Left ventricle myocardium inferior (tissue), 1 donor: ENCODE results near the gene HAPSTR1. TPM values are rescaled to one million over a fixed set of nuclear protein-coding genes. Genes with fewer than 3 reads are reported as not detected.
A peak's percentile ranks its signal among the peaks of the same experiment; 100 is the strongest.

Source experiments
- DNase-seq: peaks from one replicate; pipeline ENCODE4 v3.0.0-alpha.2; 2020
- H3K27ac ChIP-seq: fragments of 200-600 bp; replicated peaks from 2 replicates; pipeline ENCODE4 v1.8.0; 2021
- H3K27me3 ChIP-seq: fragments of 200-600 bp; 2 replicates; pipeline ENCODE4 v1.8.0; 2021; ENCODE audit warnings: low read depth
- H3K36me3 ChIP-seq: fragments of 200-600 bp; 2 replicates; pipeline ENCODE4 v1.8.0; 2021
- H3K4me1 ChIP-seq: fragments of 200-600 bp; 2 replicates; pipeline ENCODE4 v1.8.0; 2021
- H3K4me3 ChIP-seq: fragments of 200-600 bp; 2 replicates; pipeline ENCODE4 v1.8.0; 2021; ENCODE audit warnings: mild to moderate bottlenecking, moderate library complexity
- H3K9me3 ChIP-seq: fragments of 200-600 bp; replicated peaks from 2 replicates; pipeline ENCODE4 v1.8.0; 2021
- CTCF ChIP-seq: fragments of 200-600 bp; IDR thresholded peaks from 2 replicates; pipeline ENCODE4 v1.8.0; 2021; ENCODE audit warnings: antibody characterized with exemption, mild to moderate bottlenecking, borderline replicate concordance
- intact Hi-C: fragments of 100-400 bp; cut with micrococcal nuclease; formaldehyde crosslinking; loops from one replicate; pipeline ENCODE4 v1.11.0; 2022
- total RNA-seq: library from RNA; stranded (reverse); fragmentation: NEBNext Ultra II Directional; extraction: Animal tissue kit (Norgen Biotek cat#: 25700); gene quantifications from one replicate; pipeline ENCODE4 v1.2.1, GENCODE V29; 2021
- donor health status: DM: no; HTN: yes; CAD: no; lungs with severe emphysema.

HAPSTR1 gene
- total RNA-seq, 1 donor from 2014 or later, result 52.3 TPM

DNA sequence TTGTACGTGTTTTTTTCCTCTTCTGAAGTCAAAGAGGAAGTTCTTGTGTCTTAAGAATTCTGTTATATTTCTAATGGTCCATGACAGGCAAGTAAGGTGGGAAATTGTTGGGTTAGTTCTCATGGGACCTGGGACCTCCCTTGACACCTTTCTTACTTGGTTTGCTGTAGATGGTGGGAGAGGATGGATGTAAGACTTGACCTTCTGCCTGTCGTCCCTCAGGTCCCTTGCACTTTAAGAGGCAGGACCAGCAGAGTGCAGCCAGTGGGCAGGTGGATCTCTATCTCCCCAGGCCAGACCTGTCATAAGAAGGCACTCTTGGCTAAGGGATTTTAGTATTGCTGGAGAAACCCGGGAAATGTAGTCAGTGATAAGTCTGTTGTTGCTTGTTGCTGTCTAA lies 12.1 kb downstream of the HAPSTR1 start:
- no peak for DNase-seq
- no peaks in the 10 kb centered on the region for H3K9me3 ChIP-seq
- no peak overlapping the region for H3K4me3 ChIP-seq
- H3K27me3 ChIP-seq, result no peaks in the 10 kb centered on the region
- TF ChIP-seq CTCF, result no peak
- intact Hi-C loops, result no loop called here
- H3K36me3 ChIP-seq, result peaks cover 64% of the 10 kb centered on the region
- peaks cover 100% of the 10 kb centered on the region for H3K4me1 ChIP-seq
- H3K27ac ChIP-seq, result no peak overlapping the region

DNA sequence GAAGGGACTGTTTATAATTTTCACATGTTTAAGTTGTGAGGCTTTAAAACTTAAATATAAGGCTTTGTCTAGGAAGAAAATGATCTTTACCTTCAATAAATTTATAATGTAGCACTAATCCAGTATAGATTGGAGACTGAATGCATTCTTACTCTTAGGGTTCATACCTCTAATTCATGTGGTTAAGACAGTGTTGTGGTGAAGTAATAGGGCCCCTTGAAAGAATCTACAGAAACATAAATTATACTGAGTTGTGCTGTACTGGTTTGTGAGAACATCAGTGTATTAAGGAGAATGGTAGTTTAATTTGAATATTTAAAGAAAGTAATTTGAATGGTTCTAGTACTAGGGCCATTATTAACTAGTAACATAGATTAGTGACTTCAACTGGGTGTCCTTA lies 13.7 kb downstream of the HAPSTR1 start:
- Histone ChIP-seq H3K27ac (no peak overlapping the region), H3K9me3 (no peaks in the 10 kb centered on the region), H3K36me3 (peaks cover 69% of the 10 kb centered on the region), H3K27me3 (no peaks in the 10 kb centered on the region), H3K4me1 (peaks cover 100% of the 10 kb centered on the region), H3K4me3 (no peak overlapping the region)
- TF ChIP-seq CTCF, result no peak
- no peak for DNase-seq
- intact Hi-C loops, result no loop called here

GRCh38 chr16:9107025-9107970 lies 15.9 kb downstream of the HAPSTR1 start:
- no peak for DNase-seq
- Histone ChIP-seq H3K4me3 (no peak overlapping the region), H3K4me1 (peaks cover 100% of the 10 kb centered on the region), H3K27ac (no peak overlapping the region), H3K36me3 (peaks cover 54% of the 10 kb centered on the region), H3K9me3 (no peaks in the 10 kb centered on the region), H3K27me3 (no peaks in the 10 kb centered on the region)
- no peak for TF ChIP-seq CTCF
- intact Hi-C loops, result no loop called here

- peaks cover 38% of the 10 kb centered on the region for H3K36me3 ChIP-seq
- TF ChIP-seq CTCF, result no peak
- intact Hi-C loops, result no loop called here
- H3K4me3 ChIP-seq, result peak overlapping the region; percentile 12
- no peaks in the 10 kb centered on the region for H3K27me3 ChIP-seq
- H3K4me1 ChIP-seq, result peaks cover 100% of the 10 kb centered on the region
- DNase-seq, result no peak
- H3K27ac ChIP-seq, result no peak overlapping the region
- no peaks in the 10 kb centered on the region for H3K9me3 ChIP-seq
Observed at GRCh38 chr16:9109255-9109654, 17.8 kb downstream of the HAPSTR1 start.

GRCh38 chr16:9112166-9112843 lies 20.9 kb downstream of the HAPSTR1 start:
- peaks cover 22% of the 10 kb centered on the region for H3K36me3 ChIP-seq
- no peak overlapping the region for H3K4me3 ChIP-seq
- DNase-seq, result no peak
- no peaks in the 10 kb centered on the region for H3K9me3 ChIP-seq
- H3K27ac ChIP-seq, result peak overlapping the region; percentile 28
- peaks cover 99% of the 10 kb centered on the region for H3K4me1 ChIP-seq
- no peaks in the 10 kb centered on the region for H3K27me3 ChIP-seq
- TF ChIP-seq CTCF, result no peak
- intact Hi-C loops, result no loop called here
